GM12878 (cell line): Measurements from ENCODE around the gene SH2D6. TPM values are rescaled to one million over a fixed set of nuclear protein-coding genes. Genes with fewer than 3 reads are reported as not detected.

Experiments used
- ATAC-seq: fragments of 200-7000 bp; cut with Tn5 transposase; 3 replicates; pipeline ENCODE4 v1.9.1; 2020; ENCODE audit warnings: mild to moderate bottlenecking, moderate library complexity
- BruUV-seq: library from RNA; stranded (reverse); fragments of 400-500 nt; replicated peaks from 2 replicates; lab custom pipeline; 2021; lab: Mats Ljungman, UMichigan
- CTCF ChIA-PET: fragments of 300-600 bp; sonication (Branson Sonifier 250); formaldehyde crosslinking; extraction: SDS; loops from one replicate; lab custom pipeline; 2021; ENCODE audit warnings: inconsistent platforms; lab: Yijun Ruan, JAX
- POLR2A ChIA-PET: fragments of 350-600 bp; formaldehyde crosslinking; extraction: SDS; loops from one replicate; lab custom pipeline; 2021; ENCODE audit warnings: inconsistent platforms; lab: Charles Lee
- RAD21 ChIA-PET: fragments of 300-600 bp; sonication (Branson Sonifier 250); formaldehyde crosslinking; loops from one replicate; lab custom pipeline; 2023; ENCODE audit warnings: antibody characterized with exemption; ENCODE audit not compliant: unreplicated experiment; lab: Charles Lee
- SMC1A ChIA-PET: fragments of 300-600 bp; sonication (Branson Sonifier 250); formaldehyde crosslinking; loops from one replicate; lab custom pipeline; 2023; ENCODE audit not compliant: unreplicated experiment, uncharacterized antibody; lab: Charles Lee
- DNase-seq: peaks from one replicate; pipeline ENCODE4 v3.0.0-alpha.2; 2011; ENCODE audit warnings: low read depth, low spot score
- FAIRE-seq: peaks from 3 replicates; lab custom pipeline; 2011; peaks lifted over from hg19 to GRCh38; lab: Jason Lieb, UNC
- H2AFZ ChIP-seq: 2 replicates; pipeline ENCODE4 v1.6.0; 2011; ENCODE audit warnings: low read depth, low read length, control low read depth; ENCODE audit not compliant: control insufficient read depth
- H3K27ac ChIP-seq: 2 replicates; pipeline ENCODE4 v1.5.1; 2011; ENCODE audit warnings: control low read depth; ENCODE audit not compliant: control insufficient read depth, insufficient read depth
- H3K27me3 ChIP-seq, 2 experiments: replicated peaks in 1 of 2; 2 replicates each; pipeline versions ENCODE4 v1.6.0 to v1.6.1; 2011; ENCODE audit warnings: low read length in 1 of 2; ENCODE audit not compliant: control insufficient read depth in 2 of 2, insufficient read depth in 2 of 2
- H3K36me3 ChIP-seq, 2 experiments: 2 replicates each; pipeline ENCODE4 v1.5.1; 2011; ENCODE audit warnings: low read length in 1 of 2; ENCODE audit not compliant: control insufficient read depth in 2 of 2, insufficient read depth in 2 of 2
- H3K4me1 ChIP-seq: 2 replicates; pipeline ENCODE4 v1.6.1; 2011; ENCODE audit warnings: mild to moderate bottlenecking, low read length, moderate library complexity, mixed read lengths; ENCODE audit not compliant: control insufficient read depth, insufficient read depth
- H3K4me2 ChIP-seq: 2 replicates; pipeline ENCODE4 v1.6.0; 2011; ENCODE audit warnings: control low read depth; ENCODE audit not compliant: control insufficient read depth, insufficient read depth
- H3K4me3 ChIP-seq: fragments of 200-600 bp; sonication (generic); 2 replicates; pipeline ENCODE4 v1.5.1; 2016
- H3K79me2 ChIP-seq: 2 replicates; pipeline ENCODE4 v1.6.0; 2011; ENCODE audit warnings: low read length; ENCODE audit not compliant: control insufficient read depth, insufficient read depth
- H3K9ac ChIP-seq: 2 replicates; pipeline ENCODE4 v1.8.0; 2011; ENCODE audit warnings: low read length, control low read depth, mixed read lengths; ENCODE audit not compliant: control insufficient read depth, insufficient read depth
- H3K9me3 ChIP-seq: replicated peaks from 3 replicates; pipeline ENCODE4 v1.5.1; 2011; ENCODE audit warnings: mild to moderate bottlenecking, low read length; ENCODE audit not compliant: control insufficient read depth, insufficient read depth
- H4K20me1 ChIP-seq: 2 replicates; pipeline ENCODE4 v1.6.0; 2011; ENCODE audit not compliant: control insufficient read depth, insufficient read depth
- CBFB ChIP-seq: IDR thresholded peaks from 2 replicates; pipeline ENCODE4 v1.6.1; 2016; ENCODE audit warnings: antibody characterized with exemption, low read depth
- RFX5 ChIP-seq: IDR thresholded peaks from 2 replicates; pipeline ENCODE4 v1.6.1; 2011; ENCODE audit warnings: low read depth, low read length, improper control_type of control experiment
- SPI1 ChIP-seq: IDR thresholded peaks from 2 replicates; pipeline ENCODE4 v1.6.1; 2011; ENCODE audit warnings: low read depth, mild to moderate bottlenecking, low read length, moderate library complexity, borderline replicate concordance; ENCODE audit not compliant: insufficient read depth
- ZNF687 ChIP-seq: fragments of 450-650 bp; IDR thresholded peaks from 2 replicates; pipeline ENCODE4 v1.6.1; 2017; ENCODE audit warnings: mild to moderate bottlenecking, moderate library complexity
- WGBS: methylation state at CpG from one replicate; pipeline ENCODE4 v1.1.6; 2016; ENCODE audit warnings: low lambda C conversion rate; ENCODE audit not compliant: insufficient replicate concordance, insufficient coverage; ENCODE audit errors: missing lambda C conversion rate; 5-methylcytosine and 5-hydroxymethylcytosine counted together
- in situ Hi-C: fragments of 300-500 bp; cut with MboI; formaldehyde crosslinking; loops from 9 replicates; pipeline ENCODE4 v1.14.3; 2018; ENCODE audit warnings: mixed read lengths
- intact Hi-C: fragments of 100-400 bp; cut with micrococcal nuclease; formaldehyde crosslinking; loops from one replicate; pipeline ENCODE4 v1.14.2; 2022; ENCODE audit not compliant: unreplicated experiment
- polyA plus RNA-seq, 11 experiments: library from polyadenylated mRNA; depleted of rRNA in 4 of 11; unstranded in 6 of 11; stranded (reverse) in 5 of 11; fragments of >200 nt; fragmentation: Nextera tagmentation in 4 of 11; fragmentation: Illumina TruSeq in 1 of 11; extraction: Ambion mirVana in 4 of 11; extraction: Trizol in 1 of 11; gene quantifications; 1 replicate in 1 of 11; 2 replicates in 10 of 11; pipeline versions ENCODE4 v1.2.1 to v1.2.3, GENCODE V29; 2011 to 2016; ENCODE audit warnings: inconsistent platforms in 2 of 11, missing spikeins in 2 of 11, low read depth in 1 of 11
- total RNA-seq, 4 experiments: library from RNA; depleted of rRNA in 3 of 4; stranded (reverse); fragments of >200 nt in 3 of 4; fragmentation: Illumina TruSeq in 1 of 4; extraction: Trizol in 1 of 4; gene quantifications; 2 replicates each; pipeline versions ENCODE4 v1.2.1 to v1.2.3, GENCODE V29; 2013 to 2021
- TF ChIP-seq, protein P1 (sequence below): fragments of 150-350 bp; IDR thresholded peaks from 2 replicates; pipeline ENCODE4 v1.6.1; 2016; ENCODE audit warnings: low read depth, low read length

The SH2D6 gene
- total and polyA plus RNA-seq, 10 of the 15 experiments (the other 5 are each of a cell fraction or from before 2014, with no cell fraction given): 0.23 to 0.59 (median 0.34) TPM; not detected in 6

GRCh38 chr2:85448461-85449213 lies 30.1 kb downstream of the SH2D6 start:
- Histone ChIP-seq H3K4me3 (no peak overlapping the region), H3K4me2 (no peak overlapping the region), H3K9me3 (no peaks in the 10 kb centered on the region), H4K20me1 (no peaks in the 10 kb centered on the region), H3K4me1 (no peaks in the 10 kb centered on the region), H3K27ac (no peak overlapping the region), H3K36me3 (no peaks in the 10 kb centered on the region), H3K27me3 (no peaks in the 10 kb centered on the region), H3K9ac (no peak overlapping the region), H3K79me2 (no peaks in the 10 kb centered on the region), H2AFZ (no peak overlapping the region)
- RAD21 ChIA-PET: no interaction called here
- no peak for TF ChIP-seq CBFB
- 0 out of 2 replicates have a peak, but pooled peaks have one; percentile 2 for TF ChIP-seq SPI1
- TF ChIP-seq ZNF687: no peak
- TF ChIP-seq RFX5: no peak
- TF ChIP-seq, protein P1, sequence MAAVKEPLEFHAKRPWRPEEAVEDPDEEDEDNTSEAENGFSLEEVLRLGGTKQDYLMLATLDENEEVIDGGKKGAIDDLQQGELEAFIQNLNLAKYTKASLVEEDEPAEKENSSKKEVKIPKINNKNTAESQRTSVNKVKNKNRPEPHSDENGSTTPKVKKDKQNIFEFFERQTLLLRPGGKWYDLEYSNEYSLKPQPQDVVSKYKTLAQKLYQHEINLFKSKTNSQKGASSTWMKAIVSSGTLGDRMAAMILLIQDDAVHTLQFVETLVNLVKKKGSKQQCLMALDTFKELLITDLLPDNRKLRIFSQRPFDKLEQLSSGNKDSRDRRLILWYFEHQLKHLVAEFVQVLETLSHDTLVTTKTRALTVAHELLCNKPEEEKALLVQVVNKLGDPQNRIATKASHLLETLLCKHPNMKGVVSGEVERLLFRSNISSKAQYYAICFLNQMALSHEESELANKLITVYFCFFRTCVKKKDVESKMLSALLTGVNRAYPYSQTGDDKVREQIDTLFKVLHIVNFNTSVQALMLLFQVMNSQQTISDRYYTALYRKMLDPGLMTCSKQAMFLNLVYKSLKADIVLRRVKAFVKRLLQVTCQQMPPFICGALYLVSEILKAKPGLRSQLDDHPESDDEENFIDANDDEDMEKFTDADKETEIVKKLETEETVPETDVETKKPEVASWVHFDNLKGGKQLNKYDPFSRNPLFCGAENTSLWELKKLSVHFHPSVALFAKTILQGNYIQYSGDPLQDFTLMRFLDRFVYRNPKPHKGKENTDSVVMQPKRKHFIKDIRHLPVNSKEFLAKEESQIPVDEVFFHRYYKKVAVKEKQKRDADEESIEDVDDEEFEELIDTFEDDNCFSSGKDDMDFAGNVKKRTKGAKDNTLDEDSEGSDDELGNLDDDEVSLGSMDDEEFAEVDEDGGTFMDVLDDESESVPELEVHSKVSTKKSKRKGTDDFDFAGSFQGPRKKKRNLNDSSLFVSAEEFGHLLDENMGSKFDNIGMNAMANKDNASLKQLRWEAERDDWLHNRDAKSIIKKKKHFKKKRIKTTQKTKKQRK: no peak
- CTCF ChIA-PET: interaction anchor here (0.7 kb wide), 1 partner anchor 48 kb away, joined by 3 read pairs; no protein-coding TSS in a partner anchor
- WGBS: 45% methylated on average over 8 of the region's 8 CpGs
- in situ Hi-C loops (no loop called here), intact Hi-C loops (no loop called here)
- SMC1A ChIA-PET: no interaction called here
- BruUV-seq: no TSS peak
- ATAC-seq: no peak
- no peak for FAIRE-seq
- POLR2A ChIA-PET: interaction anchor here (0.7 kb wide), 1 partner anchor 34 kb away, joined by 4 read pairs; no protein-coding TSS in a partner anchor
- DNase-seq: no peak
